Fibroblast of lung (primary cell): ENCODE results near the gene ATG5.

Source experiments
- CTCF ChIP-seq, 2 donors: IDR thresholded peaks in 1 of 2; conservative IDR thresholded peaks in 1 of 2; 1 replicate in 1 of 2; 2 replicates in 1 of 2; pipeline ENCODE4 v1.5.1; 2011 to 2012; ENCODE audit warnings: low read length in 2 of 2, control low read depth in 1 of 2, inconsistent platforms in 1 of 2, low read depth in 1 of 2, mild to moderate bottlenecking in 1 of 2
- EZH2 ChIP-seq: IDR thresholded peaks from 2 replicates; pipeline ENCODE4 v1.5.1; 2012; ENCODE audit warnings: low read length, control low read depth, mild to moderate bottlenecking; ENCODE audit errors: missing control alignments

- no peak for TF ChIP-seq CTCF (conservative IDR thresholded peaks at IDR 0.05 in 1 of 2, IDR thresholded peaks at IDR 0.05 in 1 of 2; ENCODE audit: low read depth in 1 of 2, low read length in 2 of 2)
- no peak for TF ChIP-seq EZH2
Observed at GRCh38 chr6:106199331-106199730, 126.2 kb downstream of the ATG5 start.
